Breast epithelium (tissue), 4 donors: ENCODE results near the gene TMTC2. TPM values are rescaled to one million over a fixed set of nuclear protein-coding genes. Genes with fewer than 3 reads are reported as not detected.

ENCODE experiments used
- DNase-seq, 2 donors: peaks; one replicate each; pipeline ENCODE4 v3.0.0-alpha.2; 2019; ENCODE audit warnings: low spot score in 2 of 2
- H3K27ac ChIP-seq, 2 donors: fragments of 200-600 bp; sonication (generic) in 1 of 2; one replicate each; pipeline ENCODE4 v1.5.1; 2016 to 2019; ENCODE audit warnings: mild to moderate bottlenecking in 1 of 2
- H3K27me3 ChIP-seq, 2 donors: fragments of 200-600 bp; sonication (generic) in 1 of 2; one replicate each; pipeline versions ENCODE4 v1.5.1 to v1.6.0; 2017 to 2019; ENCODE audit warnings: control low read depth in 1 of 2, mild to moderate bottlenecking in 1 of 2
- H3K36me3 ChIP-seq: fragments of 200-600 bp; one replicate; pipeline ENCODE4 v1.5.1; 2019
- H3K4me1 ChIP-seq, 2 donors: fragments of 200-600 bp; sonication (generic); one replicate each; pipeline ENCODE4 v1.5.1; 2016 to 2019; ENCODE audit warnings: control low read depth in 1 of 2
- H3K4me3 ChIP-seq, 3 donors: fragments of 200-600 bp; sonication (generic); 1 replicate in 2 of 3; 2 replicates in 1 of 3; pipeline ENCODE4 v1.5.1; 2016 to 2019; ENCODE audit warnings: mild to moderate bottlenecking in 3 of 3, moderate library complexity in 2 of 3
- H3K9me3 ChIP-seq, 2 donors: fragments of 200-600 bp; sonication (generic) in 1 of 2; one replicate each; pipeline ENCODE4 v1.5.1; 2016 to 2019; ENCODE audit warnings: control low read depth in 1 of 2
- POLR2A ChIP-seq: fragments of 450-650 bp; IDR thresholded peaks from one replicate; pipeline ENCODE4 v1.6.1; 2016; ENCODE audit warnings: antibody characterized with exemption, mild to moderate bottlenecking, moderate library complexity
- POLR2AphosphoS5 ChIP-seq, 3 donors: sonication (generic); formaldehyde crosslinking; IDR thresholded peaks; one replicate each; pipeline ENCODE4 v1.6.1; 2017; ENCODE audit warnings: antibody characterized with exemption in 3 of 3
- intact Hi-C: fragments of 100-400 bp; cut with DNase I; formaldehyde crosslinking; loops from one replicate; pipeline ENCODE4 v1.15.1; 2023; ENCODE audit warnings: low total_unique reads
- total RNA-seq, 3 donors: library from RNA; depleted of rRNA; stranded (reverse); fragments of >200 nt; gene quantifications; one replicate each; pipeline ENCODE4 v1.1.0, GENCODE V29; 2016
- TF ChIP-seq, protein P1 (sequence below), 3 donors: fragments of 450-650 bp; IDR thresholded peaks; one replicate each; pipeline ENCODE4 v1.5.1; 2016 to 2017; ENCODE audit warnings: antibody characterized with exemption in 3 of 3, mild to moderate bottlenecking in 3 of 3, moderate library complexity in 3 of 3

The TMTC2 gene
- total RNA-seq, 3 donors from 2014 or later, result 7.0 to 28.8 (median 19.3) TPM

DNA sequence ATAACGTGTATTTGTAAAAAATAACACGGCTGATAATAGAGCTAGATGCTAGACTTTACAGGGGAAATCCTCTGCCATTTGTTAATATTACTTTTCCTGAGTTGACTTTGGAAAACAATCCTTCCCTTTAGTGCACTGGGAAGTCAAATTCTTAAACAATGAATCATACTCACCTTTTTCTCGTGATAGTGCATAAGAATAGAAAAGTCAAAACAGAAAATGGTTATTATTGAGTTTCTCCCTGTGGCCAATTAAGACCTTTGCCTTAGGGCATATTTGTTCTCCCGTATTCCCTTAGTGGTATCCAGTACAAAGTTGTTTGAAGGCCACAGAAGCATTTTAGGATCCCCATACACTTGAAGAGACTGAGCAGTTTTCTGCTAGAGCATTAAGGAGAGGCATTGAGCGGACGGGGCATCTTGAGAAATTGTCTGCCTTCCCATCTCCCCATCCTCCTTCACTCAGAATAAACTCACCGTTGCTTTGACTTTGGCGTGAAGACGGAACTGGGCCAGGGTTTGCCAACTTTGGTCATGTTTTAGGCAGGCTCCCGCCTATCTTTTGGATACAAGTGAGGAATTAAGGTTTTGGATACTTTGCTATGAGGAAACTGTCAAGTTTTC, 171.3 kb downstream of the TMTC2 start:
- no peak for DNase-seq
- H3K27ac ChIP-seq, result no peak overlapping the region
- TF ChIP-seq POLR2AphosphoS5 (IDR thresholded peaks at IDR 0.05), result no peak
- no peak for TF ChIP-seq POLR2A
- TF ChIP-seq, protein P1, sequence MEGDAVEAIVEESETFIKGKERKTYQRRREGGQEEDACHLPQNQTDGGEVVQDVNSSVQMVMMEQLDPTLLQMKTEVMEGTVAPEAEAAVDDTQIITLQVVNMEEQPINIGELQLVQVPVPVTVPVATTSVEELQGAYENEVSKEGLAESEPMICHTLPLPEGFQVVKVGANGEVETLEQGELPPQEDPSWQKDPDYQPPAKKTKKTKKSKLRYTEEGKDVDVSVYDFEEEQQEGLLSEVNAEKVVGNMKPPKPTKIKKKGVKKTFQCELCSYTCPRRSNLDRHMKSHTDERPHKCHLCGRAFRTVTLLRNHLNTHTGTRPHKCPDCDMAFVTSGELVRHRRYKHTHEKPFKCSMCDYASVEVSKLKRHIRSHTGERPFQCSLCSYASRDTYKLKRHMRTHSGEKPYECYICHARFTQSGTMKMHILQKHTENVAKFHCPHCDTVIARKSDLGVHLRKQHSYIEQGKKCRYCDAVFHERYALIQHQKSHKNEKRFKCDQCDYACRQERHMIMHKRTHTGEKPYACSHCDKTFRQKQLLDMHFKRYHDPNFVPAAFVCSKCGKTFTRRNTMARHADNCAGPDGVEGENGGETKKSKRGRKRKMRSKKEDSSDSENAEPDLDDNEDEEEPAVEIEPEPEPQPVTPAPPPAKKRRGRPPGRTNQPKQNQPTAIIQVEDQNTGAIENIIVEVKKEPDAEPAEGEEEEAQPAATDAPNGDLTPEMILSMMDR (IDR thresholded peaks at IDR 0.05), result no peak
- no peaks in the 10 kb centered on the region for H3K27me3 ChIP-seq
- H3K9me3 ChIP-seq, result no peaks in the 10 kb centered on the region
- no peak overlapping the region for H3K4me3 ChIP-seq
- no peaks in the 10 kb centered on the region for H3K4me1 ChIP-seq
- H3K36me3 ChIP-seq, result no peaks in the 10 kb centered on the region
- intact Hi-C loops, result no loop called here

DNA sequence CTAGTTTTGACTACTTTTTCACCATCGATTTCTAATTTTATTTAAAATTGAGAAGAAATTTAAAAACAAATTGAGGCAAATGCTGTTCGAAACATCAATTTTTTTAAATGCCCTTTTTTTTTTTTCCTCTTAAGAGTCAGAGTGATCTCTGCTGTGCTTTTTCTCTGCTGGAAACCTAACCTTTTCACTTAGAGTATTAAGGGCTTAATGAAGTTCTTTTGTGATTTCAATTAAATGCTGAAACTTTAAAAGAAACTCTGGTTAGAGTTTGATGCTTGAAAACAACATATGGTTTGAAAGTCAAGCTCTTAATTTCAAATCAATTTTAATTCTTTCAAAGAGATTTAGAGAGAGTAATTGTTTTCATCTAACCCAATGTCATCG, 171.8 kb downstream of the TMTC2 start:
- TF ChIP-seq, protein P1 (IDR thresholded peaks at IDR 0.05), result no peak
- Histone ChIP-seq H3K27ac (no peak overlapping the region), H3K4me1 (no peaks in the 10 kb centered on the region), H3K9me3 (no peaks in the 10 kb centered on the region), H3K4me3 (no peak overlapping the region), H3K36me3 (no peaks in the 10 kb centered on the region), H3K27me3 (no peaks in the 10 kb centered on the region)
- intact Hi-C loops, result no loop called here
- no peak for DNase-seq

DNA sequence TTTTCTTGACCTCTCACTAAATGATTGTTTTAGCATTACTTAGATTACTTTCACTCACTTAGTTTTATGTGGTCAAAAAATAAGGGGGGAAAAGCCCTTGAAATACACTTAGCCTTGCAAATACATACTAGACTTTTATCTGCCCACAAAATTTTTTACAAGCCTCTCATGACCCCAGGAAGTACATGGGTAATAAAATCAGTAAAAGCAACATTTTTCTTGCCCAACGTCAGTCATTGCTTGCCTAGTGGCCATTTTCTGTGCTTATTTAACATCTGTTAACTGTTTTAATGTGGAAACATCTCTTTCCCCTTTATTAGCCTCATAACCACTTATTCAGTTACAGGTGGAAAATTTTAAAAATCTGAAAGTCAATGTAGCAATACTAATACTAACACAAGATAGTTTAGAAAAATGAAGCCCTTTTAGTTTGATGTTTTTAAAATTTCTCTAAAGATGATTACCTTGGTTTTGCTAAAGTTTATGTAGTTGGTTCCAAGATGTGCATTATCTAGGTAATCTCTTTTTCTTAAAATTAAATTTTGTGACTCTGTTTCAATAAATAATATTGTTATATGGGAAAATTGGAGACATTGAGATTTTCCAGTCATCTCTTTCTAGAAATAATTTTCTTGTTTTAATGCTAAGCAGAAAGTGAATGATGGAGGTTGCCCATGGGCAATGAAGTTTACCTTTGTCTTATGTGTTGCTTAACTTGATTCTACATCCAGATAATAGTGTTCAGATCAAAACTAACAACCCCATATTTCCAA, 175.5 kb downstream of the TMTC2 start:
- intact Hi-C loops, result no loop called here
- TF ChIP-seq POLR2A (no peak), POLR2AphosphoS5 (IDR thresholded peaks at IDR 0.05) (no peak)
- TF ChIP-seq, protein P1 (IDR thresholded peaks at IDR 0.05), result no peak
- DNase-seq, result no peak
- Histone ChIP-seq H3K4me1 (no peaks in the 10 kb centered on the region), H3K4me3 (no peak overlapping the region), H3K36me3 (no peaks in the 10 kb centered on the region), H3K27me3 (no peaks in the 10 kb centered on the region), H3K27ac (no peak overlapping the region), H3K9me3 (no peaks in the 10 kb centered on the region)

DNA sequence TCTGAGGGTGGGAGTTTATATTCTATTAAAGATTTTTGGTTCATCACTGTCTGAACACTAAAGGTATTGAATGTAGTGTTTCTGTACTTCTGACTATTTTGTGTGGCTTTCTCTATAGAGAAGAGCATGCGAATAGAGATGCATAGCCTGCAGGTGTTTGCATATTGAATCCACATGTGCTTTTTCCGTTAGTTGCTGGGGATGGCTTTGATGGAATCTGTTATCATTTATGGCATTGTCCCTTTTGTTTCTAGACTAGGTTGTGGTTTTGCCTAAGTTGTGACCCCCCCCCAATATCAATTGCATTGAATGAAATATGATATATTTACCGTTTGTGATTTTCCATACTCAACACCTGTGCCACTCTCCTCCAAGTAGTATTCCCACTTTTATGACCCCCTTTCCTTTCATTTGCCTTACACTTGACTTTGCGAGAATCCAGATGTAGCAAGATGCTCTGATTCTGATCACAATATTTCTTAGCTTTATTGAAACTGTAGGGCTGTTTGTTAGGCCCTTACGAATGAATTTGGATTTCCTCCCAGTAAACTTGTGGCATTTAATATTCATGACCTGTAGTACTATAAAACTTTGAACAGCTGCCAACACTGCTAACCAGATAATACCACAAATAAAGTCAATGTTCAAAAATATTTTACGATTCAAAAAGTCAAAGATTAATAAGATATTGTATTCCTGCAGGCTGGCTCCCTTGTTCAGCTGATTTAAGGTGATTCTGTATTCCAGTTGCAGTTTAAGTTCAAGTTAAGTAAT, 176.4 kb downstream of the TMTC2 start:
- H3K4me1 ChIP-seq, result no peaks in the 10 kb centered on the region
- no peak for DNase-seq
- no peaks in the 10 kb centered on the region for H3K36me3 ChIP-seq
- no peak overlapping the region for H3K4me3 ChIP-seq
- no peaks in the 10 kb centered on the region for H3K9me3 ChIP-seq
- intact Hi-C loops, result no loop called here
- H3K27me3 ChIP-seq, result no peaks in the 10 kb centered on the region
- no peak overlapping the region for H3K27ac ChIP-seq
- no peak for TF ChIP-seq POLR2AphosphoS5 (IDR thresholded peaks at IDR 0.05)
- TF ChIP-seq POLR2A, result no peak
- TF ChIP-seq, protein P1 (IDR thresholded peaks at IDR 0.05), result no peak
